SU-DHL-6 (cell line): ENCODE measurements around the gene EXTL2.
A peak's percentile ranks its signal among the peaks of the same experiment; 100 is the strongest.

Experiments
- H2AFZ ChIP-seq: fragments of 200-600 bp; sonication (generic); 2 replicates; pipeline ENCODE4 v1.6.1; 2014; ENCODE audit warnings: low read depth, mild to moderate bottlenecking, moderate library complexity, mixed read lengths, antibody characterized with exemption, low read length; ENCODE audit not compliant: severe bottlenecking
- H3F3A ChIP-seq: fragments of 200-600 bp; shearing (Covaris generic); 2 replicates; pipeline ENCODE4 v1.6.0; 2016; ENCODE audit warnings: antibody characterized with exemption, mild to moderate bottlenecking; ENCODE audit not compliant: insufficient read depth
- H3K27ac ChIP-seq: fragments of 200-600 bp; sonication (generic); 2 replicates; pipeline ENCODE4 v1.5.1; 2016; ENCODE audit warnings: low read depth, mild to moderate bottlenecking, low read length, moderate library complexity, mixed read lengths
- H3K27me3 ChIP-seq: fragments of 200-600 bp; sonication (generic), shearing (Covaris generic); 2 replicates; pipeline ENCODE4 v1.6.0; 2014; ENCODE audit warnings: mild to moderate bottlenecking, low read length
- H3K36me3 ChIP-seq: fragments of 200-600 bp; sonication (generic); 2 replicates; pipeline ENCODE4 v1.6.1; 2014; ENCODE audit warnings: mild to moderate bottlenecking, low read length, mixed read lengths
- H3K4me2 ChIP-seq: fragments of 300-600, 200-600 bp; shearing (Covaris generic), sonication (generic); 2 replicates; pipeline ENCODE4 v1.6.0; 2014; ENCODE audit warnings: low read length, low read depth, mild to moderate bottlenecking; ENCODE audit not compliant: poor library complexity, severe bottlenecking
- H3K4me3 ChIP-seq: fragments of 200-600 bp; sonication (generic); 2 replicates; pipeline ENCODE4 v1.5.1; 2014; ENCODE audit warnings: antibody characterized with exemption, low read length, mild to moderate bottlenecking, mixed read lengths; ENCODE audit not compliant: insufficient read depth, poor library complexity, severe bottlenecking
- H3K79me2 ChIP-seq: fragments of 200-600 bp; sonication (generic); 2 replicates; pipeline ENCODE4 v1.6.1; 2014; ENCODE audit warnings: mild to moderate bottlenecking, low read length, moderate library complexity; ENCODE audit not compliant: insufficient read depth
- H3K9ac ChIP-seq: fragments of 200-600 bp; sonication (generic); 2 replicates; pipeline ENCODE4 v1.7.0; 2014; ENCODE audit warnings: mild to moderate bottlenecking, low read length
- H3K9me2 ChIP-seq: fragments of 200-600 bp; sonication (generic); replicated peaks from 2 replicates; pipeline ENCODE4 v1.6.1; 2014; ENCODE audit warnings: low read length; ENCODE audit not compliant: insufficient read depth
- H3K9me3 ChIP-seq: fragments of 200-600 bp; sonication (generic); 2 replicates; pipeline ENCODE4 v1.6.1; 2014; ENCODE audit warnings: low read length, mixed read lengths; ENCODE audit not compliant: insufficient read depth
- H4K20me1 ChIP-seq: fragments of 200-600 bp; sonication (generic); 2 replicates; pipeline ENCODE4 v1.6.1; 2014; ENCODE audit warnings: low read depth, mild to moderate bottlenecking, antibody characterized with exemption, low read length, moderate library complexity, mixed read lengths
- CTCF ChIP-seq: fragments of 200-600 bp; sonication (generic); IDR thresholded peaks from one replicate; pipeline ENCODE4 v1.5.1; 2017; ENCODE audit warnings: antibody characterized with exemption, mild to moderate bottlenecking, low read length, moderate library complexity; ENCODE audit not compliant: insufficient read depth, poor library complexity, severe bottlenecking
- EZH2phosphoT487 ChIP-seq: fragments of 200-600 bp; sonication (generic), shearing (Covaris generic); conservative IDR thresholded peaks from 2 replicates; pipeline ENCODE4 v1.6.1; 2018; ENCODE audit warnings: mild to moderate bottlenecking, antibody characterized with exemption, low read length, moderate library complexity, mixed read lengths

The EXTL2 gene

GRCh38 chr1:100902365-100902764, 7.7 kb upstream of the EXTL2 start:
- Histone ChIP-seq H3K27ac (no peak overlapping the region), H3K79me2 (peaks cover 21% of the 10 kb centered on the region; the same call in 1 of the 2 replicates), H3F3A (no peaks in the 10 kb centered on the region), H3K9ac (no peak overlapping the region), H3K9me2 (no peaks in the 10 kb centered on the region), H3K36me3 (peaks cover 48% of the 10 kb centered on the region), H3K4me2 (no peak overlapping the region), H4K20me1 (no peaks in the 10 kb centered on the region), H3K27me3 (no peaks in the 10 kb centered on the region), H3K9me3 (no peaks in the 10 kb centered on the region), H3K4me3 (no peak overlapping the region), H2AFZ (no peak overlapping the region)
- TF ChIP-seq CTCF (no peak), EZH2phosphoT487 (no peak)

- peaks cover 27% of the 10 kb centered on the region for H3K36me3 ChIP-seq
- H3K4me3 ChIP-seq, result peak overlapping the region; percentile 71
- peaks cover 28% of the 10 kb centered on the region for H3K79me2 ChIP-seq
- H4K20me1 ChIP-seq, result no peaks in the 10 kb centered on the region
- TF ChIP-seq CTCF (no peak), EZH2phosphoT487 (no peak)
- H2AFZ ChIP-seq, result peak overlapping the region; percentile 99
- peak overlapping the region; percentile 52 for H3K27ac ChIP-seq
- peak overlapping the region; percentile 99 for H3K4me2 ChIP-seq
- no peaks in the 10 kb centered on the region for H3K9me2 ChIP-seq
- peak overlapping the region; percentile 87 for H3K9ac ChIP-seq
- no peaks in the 10 kb centered on the region for H3K27me3 ChIP-seq
- H3F3A ChIP-seq, result peaks cover 7% of the 10 kb centered on the region; the same call in 1 of the 2 replicates
- H3K9me3 ChIP-seq, result no peaks in the 10 kb centered on the region
Measured at GRCh38 chr1:100896481-100896982, 1.9 kb upstream of the EXTL2 start.

- peaks cover 7% of the 10 kb centered on the region; the same call in 1 of the 2 replicates for H3F3A ChIP-seq
- peak within 1 kb of the TSS; percentile 71 for H3K4me3 ChIP-seq
- no peaks in the 10 kb centered on the region for H3K9me2 ChIP-seq
- no peaks in the 10 kb centered on the region for H4K20me1 ChIP-seq
- peak within 1 kb of the TSS; percentile 87 for H3K9ac ChIP-seq
- TF ChIP-seq EZH2phosphoT487 (no peak), CTCF (no peak)
- H3K27ac ChIP-seq, result peak within 1 kb of the TSS; percentile 73
- no peaks in the 10 kb centered on the region for H3K27me3 ChIP-seq
- H2AFZ ChIP-seq, result peak within 1 kb of the TSS; percentile 99
- peaks cover 23% of the 10 kb centered on the region for H3K36me3 ChIP-seq
- H3K9me3 ChIP-seq, result no peaks in the 10 kb centered on the region
- H3K4me2 ChIP-seq, result peak within 1 kb of the TSS; percentile 99
- H3K79me2 ChIP-seq, result peaks cover 28% of the 10 kb centered on the region
Measured at GRCh38 chr1:100895540-100896480, 1.2 kb upstream of the EXTL2 start, which contains the start of gene SLC30A7. Gene SLC30A7, plus strand, starts transcription at chr1:100896090. Its CDS starts 173 bp downstream, at chr1:100896263.
